SK-N-SH (cell line): ENCODE data around the gene NDUFB3. TPM values are rescaled to one million over a fixed set of nuclear protein-coding genes. Genes with fewer than 3 reads are reported as not detected.

ENCODE experiments used
- CTCF ChIA-PET: fragments of 300-600, 350-600 bp; formaldehyde crosslinking; extraction: SDS; loops from one replicate; lab custom pipeline; 2021; lab: Yijun Ruan, JAX
- POLR2A ChIA-PET: fragments of 350-600 bp; sonication (Branson Sonifier 250); formaldehyde crosslinking; extraction: SDS; loops from one replicate; lab custom pipeline; 2020; ENCODE audit warnings: antibody characterized with exemption, inconsistent platforms; lab: Yijun Ruan, JAX
- DNase-seq: peaks from one replicate; pipeline ENCODE4 v3.0.0; 2012
- H2AFZ ChIP-seq: fragments of 200-600 bp; sonication (generic); 2 replicates; pipeline ENCODE4 v1.8.1; 2016; ENCODE audit warnings: antibody characterized with exemption, mild to moderate bottlenecking, low read depth
- H3F3A ChIP-seq: fragments of 200-600 bp; sonication (generic); replicated peaks from 2 replicates; pipeline ENCODE3; 2016; ENCODE audit warnings: antibody characterized with exemption, mild to moderate bottlenecking; ENCODE audit not compliant: insufficient read depth
- H3K27ac ChIP-seq, 2 experiments: fragments of 200-500 bp in 1 of 2; fragments of 200-600 bp in 1 of 2; sonication (Bioruptor generic) in 1 of 2; sonication (generic), shearing (Covaris generic) in 1 of 2; 2 replicates each; pipeline versions ENCODE4 v1.5.1 to v1.6.1; 2014 to 2016; ENCODE audit warnings: low read depth in 2 of 2, inconsistent platforms in 1 of 2, low read length in 1 of 2, mild to moderate bottlenecking in 1 of 2, mixed read lengths in 1 of 2
- H3K27me3 ChIP-seq: fragments of 200-600 bp; sonication (generic), shearing (Covaris generic); 2 replicates; pipeline ENCODE4 v1.6.1; 2016; ENCODE audit warnings: mixed run types; ENCODE audit not compliant: insufficient read depth
- H3K36me3 ChIP-seq, 2 experiments: fragments of 200-500 bp in 1 of 2; fragments of 200-600 bp in 1 of 2; sonication (Bioruptor generic) in 1 of 2; sonication (generic) in 1 of 2; replicated peaks in 1 of 2; 2 replicates each; pipeline versions ENCODE3 to v1.5.1; 2014 to 2016; ENCODE audit warnings: low read length in 1 of 2, mild to moderate bottlenecking in 1 of 2; ENCODE audit not compliant: insufficient read depth in 2 of 2, control insufficient read depth in 1 of 2
- H3K4me1 ChIP-seq, 2 experiments: fragments of 200-500 bp in 1 of 2; fragments of 200-600 bp in 1 of 2; sonication (Bioruptor generic) in 1 of 2; sonication (generic), shearing (Covaris generic) in 1 of 2; 2 replicates each; pipeline versions ENCODE4 v1.5.1 to v1.6.1; 2014 to 2016; ENCODE audit warnings: low read depth in 1 of 2, low read length in 1 of 2, mixed run types in 1 of 2; ENCODE audit not compliant: insufficient read depth in 2 of 2, control insufficient read depth in 1 of 2
- H3K4me2 ChIP-seq: fragments of 200-600 bp; sonication (generic), shearing (Covaris generic); 2 replicates; pipeline ENCODE4 v1.6.1; 2017; ENCODE audit warnings: mixed run types
- H3K4me3 ChIP-seq, 2 experiments: fragments of 200-500 bp in 1 of 2; fragments of 200-600 bp in 1 of 2; sonication (Bioruptor generic) in 1 of 2; sonication (generic), shearing (Covaris generic) in 1 of 2; 2 replicates each; pipeline versions ENCODE4 v1.5.1 to v1.8.1; 2014 to 2016; ENCODE audit warnings: low read depth in 2 of 2, inconsistent platforms in 1 of 2, low read length in 1 of 2, mild to moderate bottlenecking in 1 of 2, mixed read lengths in 1 of 2, moderate library complexity in 1 of 2
- H3K79me2 ChIP-seq: fragments of 200-600 bp; sonication (generic); 2 replicates; pipeline ENCODE4 v1.8.1; 2017; ENCODE audit warnings: mild to moderate bottlenecking; ENCODE audit not compliant: insufficient read depth
- H3K9ac ChIP-seq: fragments of 200-600 bp; sonication (generic); 2 replicates; pipeline ENCODE4 v1.6.1; 2017; ENCODE audit warnings: mixed run types
- H3K9me2 ChIP-seq: fragments of 200-600 bp; sonication (generic); 2 replicates; pipeline ENCODE4 v1.6.1; 2017; ENCODE audit warnings: mixed run types
- H3K9me3 ChIP-seq: fragments of 200-600 bp; sonication (generic); 2 replicates; pipeline ENCODE4 v1.6.1; 2017; ENCODE audit warnings: mixed run types, mild to moderate bottlenecking, moderate library complexity
- H4K20me1 ChIP-seq: fragments of 200-600 bp; sonication (generic); 2 replicates; pipeline ENCODE4 v1.6.1; 2017; ENCODE audit warnings: mild to moderate bottlenecking, mixed run types; ENCODE audit not compliant: insufficient read depth
- CHD2 ChIP-seq: fragments of 150-350 bp; IDR thresholded peaks from 2 replicates; pipeline ENCODE4 v1.6.1; 2018; ENCODE audit warnings: low read length; ENCODE audit not compliant: partially characterized antibody
- EZH2phosphoT487 ChIP-seq: fragments of 200-600 bp; sonication (generic); IDR thresholded peaks from 2 replicates; pipeline ENCODE4 v1.6.1; 2017; ENCODE audit warnings: low read depth, mixed run types, mild to moderate bottlenecking, antibody characterized with exemption, moderate library complexity, borderline replicate concordance
- FOSL2 ChIP-seq: IDR thresholded peaks from 2 replicates; pipeline ENCODE4 v1.4.0; 2012; ENCODE audit warnings: low read depth, mild to moderate bottlenecking, moderate library complexity, borderline replicate concordance
- JUND ChIP-seq: IDR thresholded peaks from 2 replicates; pipeline ENCODE4 v1.4.0; 2012
- MEF2A ChIP-seq: IDR thresholded peaks from 2 replicates; pipeline ENCODE4 v1.4.0; 2012; ENCODE audit warnings: low read depth, borderline replicate concordance
- NFIC ChIP-seq: IDR thresholded peaks from 2 replicates; pipeline ENCODE4 v1.4.0; 2012; ENCODE audit warnings: borderline replicate concordance
- NRF1 ChIP-seq: IDR thresholded peaks from 2 replicates; pipeline ENCODE4 v1.6.1; 2012; ENCODE audit warnings: low read depth, mild to moderate bottlenecking, low read length
- PBX3 ChIP-seq: IDR thresholded peaks from 2 replicates; pipeline ENCODE4; 2012
- POLR2AphosphoS5 ChIP-seq: IDR thresholded peaks from 2 replicates; pipeline ENCODE4 v1.6.1; 2012; ENCODE audit warnings: low read depth, low read length
- RAD21 ChIP-seq: IDR thresholded peaks from 2 replicates; pipeline ENCODE4 v1.6.1; 2012; ENCODE audit warnings: mild to moderate bottlenecking, low read length
- SIN3A ChIP-seq: IDR thresholded peaks from 2 replicates; pipeline ENCODE4 v1.6.1; 2012; ENCODE audit warnings: low read depth, mild to moderate bottlenecking, low read length, moderate library complexity, borderline replicate concordance
- TCF12 ChIP-seq: IDR thresholded peaks from 2 replicates; pipeline ENCODE4 v1.4.0; 2012
- TEAD4 ChIP-seq: IDR thresholded peaks from 2 replicates; pipeline ENCODE4 v1.4.0; 2012; ENCODE audit warnings: mild to moderate bottlenecking, borderline replicate concordance; ENCODE audit not compliant: insufficient read depth
- USF1 ChIP-seq: IDR thresholded peaks from 2 replicates; pipeline ENCODE4 v1.4.0; 2012; ENCODE audit warnings: low read depth, borderline replicate concordance
- YY1 ChIP-seq: IDR thresholded peaks from 2 replicates; pipeline ENCODE4 v1.4.0; 2012; ENCODE audit warnings: low read depth, mild to moderate bottlenecking
- ZBTB33 ChIP-seq: IDR thresholded peaks from 2 replicates; pipeline ENCODE4 v1.4.0; 2012; ENCODE audit warnings: low read depth, borderline replicate concordance
- WGBS: methylation state at CpG from one replicate; pipeline ENCODE4 v1.1.6; 2017; ENCODE audit warnings: low lambda C conversion rate; 5-methylcytosine and 5-hydroxymethylcytosine counted together
- polyA plus RNA-seq, 3 experiments: library from polyadenylated mRNA; depleted of rRNA; stranded (reverse); fragments of >200 nt; gene quantifications; 2 replicates each; pipeline ENCODE4 v1.2.3, GENCODE V29; 2012

The NDUFB3 gene
- polyA plus RNA-seq, 1 of the 3 experiments (the other 2 are of a cell fraction): 55.9 TPM

GRCh38 chr2:201127570-201127969 lies 55.8 kb downstream of the NDUFB3 start:
- H3K36me3 ChIP-seq: peaks cover 0 to 4% of the 10 kb centered on the region in 2 experiments
- H3K27ac ChIP-seq: peak overlapping the region; percentile 53 to 96; a peak in 3 of 4 replicates
- H3F3A ChIP-seq: peaks cover 45% of the 10 kb centered on the region
- 30% methylated on average over 5 of the region's 5 CpGs for WGBS
- H3K27me3 ChIP-seq: no peaks in the 10 kb centered on the region
- no peaks in the 10 kb centered on the region for H3K9me3 ChIP-seq
- H3K4me1 ChIP-seq: peaks cover 24 to 60% of the 10 kb centered on the region in 2 experiments
- H3K9ac ChIP-seq: peak overlapping the region; percentile 75
- peaks cover 96% of the 10 kb centered on the region for H3K79me2 ChIP-seq
- no peaks in the 10 kb centered on the region for H4K20me1 ChIP-seq
- POLR2A ChIA-PET: no interaction called here
- TF ChIP-seq MEF2A (no peak), JUND (no peak), NRF1 (no peak), YY1 (no peak), ZBTB33 (no peak), EZH2phosphoT487 (no peak), NFIC (peak; percentile 57; the same call in 1 of the 2 replicates), FOSL2 (peak; percentile 30; the same call in 1 of the 2 replicates), TCF12 (peak; percentile 63), TEAD4 (no peak), USF1 (no peak), SIN3A (peak; percentile 43; the same call in 1 of the 2 replicates), PBX3 (peak; percentile 66), RAD21 (no peak), POLR2AphosphoS5 (no peak), CHD2 (no peak)
- TF ChIP-seq, all 33 proteins: peak for 5
- CTCF ChIA-PET: no interaction called here
- Histone ChIP-seq H3K9me2 (no peaks in the 10 kb centered on the region), H3K4me3 (peak overlapping the region in 1 of 2 experiments; percentile 12; a peak in 2 of 4 replicates), H2AFZ (no peak overlapping the region), H3K4me2 (peak overlapping the region; percentile 76)
- no peak for DNase-seq
